ENCODE measurements around the gene RBM47. TPM values are rescaled to one million over a fixed set of nuclear protein-coding genes. Genes with fewer than 3 reads are reported as not detected.

RBM47 gene
- polyA plus RNA-seq, 3 donors, result 79.5 to 101 (median 92.8) TPM

GRCh38 chr4:40412866-40413795, 216.5 kb downstream of the RBM47 start:
- no peaks in the 10 kb centered on the region for H3K79me2 ChIP-seq (ENCODE audit: insufficient read depth, low read length)
- whole genome bisulfite sequencing (ENCODE audit: insufficient coverage), result 67% methylated on average over 3 of the region's 10 CpGs
- H3K9me3 ChIP-seq (replicated peaks in 1 of 2; ENCODE audit: control insufficient read depth in 1 of 2, insufficient read depth in 1 of 2, low read length in 2 of 2), result no peaks in the 10 kb centered on the region
- no peaks in the 10 kb centered on the region for H3K36me3 Mint-ChIP-seq
- H3K27me3 ChIP-seq (ENCODE audit: control insufficient read depth in 2 of 2, insufficient read depth in 2 of 2, low read length in 2 of 2), result no peaks in the 10 kb centered on the region
- no peak overlapping the region for H3K4me2 ChIP-seq (replicated peaks; ENCODE audit: extremely low read depth, low read length, poor library complexity, severe bottlenecking)
- H3K27ac ChIP-seq (ENCODE audit: low read depth in 1 of 2, low read length in 2 of 2), result no peak overlapping the region
- H2AFZ ChIP-seq (ENCODE audit: insufficient read depth, low read depth, low read length, poor library complexity, severe bottlenecking), result no peak overlapping the region
- H4K20me1 ChIP-seq (ENCODE audit: insufficient read depth, low read length), result no peaks in the 10 kb centered on the region
- no peak overlapping the region for H3K27ac Mint-ChIP-seq
- H3K4me1 ChIP-seq (ENCODE audit: control insufficient read depth in 1 of 2, insufficient read depth in 2 of 2, low read length in 2 of 2), result no peaks in the 10 kb centered on the region
- H3K27me3 Mint-ChIP-seq (ENCODE audit: low read depth in 3 of 3), result peaks cover 0 to 4% (median 3%) of the 10 kb centered on the region in 3 donors
- H3K4me3 ChIP-seq (replicated peaks in 1 of 3; ENCODE audit: low read depth in 2 of 3, low read length in 3 of 3), result no peak overlapping the region
- intact Hi-C loops (cut with micrococcal nuclease), result loop anchor here in 1 of 2 donors (10.0 kb wide), 1 partner anchor 258 kb away; no protein-coding TSS in a partner anchor
- no peak for TF ChIP-seq CTCF (IDR thresholded peaks at IDR 0.05)
- DNase-seq, result peak in 1 of 3 donors; percentile 41
- H3K36me3 ChIP-seq (replicated peaks in 1 of 2; ENCODE audit: control insufficient read depth in 1 of 2, insufficient read depth in 2 of 2, low read length in 2 of 2), result no peaks in the 10 kb centered on the region
- no peaks in the 10 kb centered on the region for H3K9me3 Mint-ChIP-seq
- H3K4me1 Mint-ChIP-seq, result peaks cover 3% of the 10 kb centered on the region
- H3K9ac ChIP-seq (ENCODE audit: insufficient read depth, low read length, poor library complexity, severe bottlenecking), result no peak overlapping the region
- no peak overlapping the region for H3K4me3 Mint-ChIP-seq

GRCh38 chr4:40412388-40412787, 217.3 kb downstream of the RBM47 start:
- Mint-ChIP-seq H3K4me1 (peaks cover 3% of the 10 kb centered on the region), H3K27me3 (ENCODE audit: low read depth in 3 of 3) (peaks cover 0 to 3% (median 1%) of the 10 kb centered on the region in 3 donors), H3K36me3 (no peaks in the 10 kb centered on the region), H3K4me3 (no peak overlapping the region), H3K27ac (no peak overlapping the region), H3K9me3 (peaks cover under 1 to 6% (median 3%) of the 10 kb centered on the region in 7 donors)
- Histone ChIP-seq H3K4me1 (ENCODE audit: control insufficient read depth in 1 of 2, insufficient read depth in 2 of 2, low read length in 2 of 2) (no peaks in the 10 kb centered on the region), H3K79me2 (ENCODE audit: insufficient read depth, low read length) (no peaks in the 10 kb centered on the region), H3K9ac (ENCODE audit: insufficient read depth, low read length, poor library complexity, severe bottlenecking) (no peak overlapping the region), H3K4me3 (replicated peaks in 1 of 3; ENCODE audit: low read depth in 2 of 3, low read length in 3 of 3) (no peak overlapping the region), H3K27ac (ENCODE audit: low read depth in 1 of 2, low read length in 2 of 2) (no peak overlapping the region), H2AFZ (ENCODE audit: insufficient read depth, low read depth, low read length, poor library complexity, severe bottlenecking) (no peak overlapping the region), H3K4me2 (replicated peaks; ENCODE audit: extremely low read depth, low read length, poor library complexity, severe bottlenecking) (no peak overlapping the region), H3K27me3 (ENCODE audit: control insufficient read depth in 2 of 2, insufficient read depth in 2 of 2, low read length in 2 of 2) (no peaks in the 10 kb centered on the region), H4K20me1 (ENCODE audit: insufficient read depth, low read length) (no peaks in the 10 kb centered on the region), H3K9me3 (replicated peaks in 1 of 2; ENCODE audit: control insufficient read depth in 1 of 2, insufficient read depth in 1 of 2, low read length in 2 of 2) (peaks cover 0 to 3% of the 10 kb centered on the region in 2 donors), H3K36me3 (replicated peaks in 1 of 2; ENCODE audit: control insufficient read depth in 1 of 2, insufficient read depth in 2 of 2, low read length in 2 of 2) (no peaks in the 10 kb centered on the region)
- no peak for DNase-seq
- TF ChIP-seq CTCF (IDR thresholded peaks at IDR 0.05), result no peak
- no CpG with 5 or more reads among the region's 1 CpG for WGBS (ENCODE audit: insufficient coverage)
- intact Hi-C loops (cut with micrococcal nuclease), result loop anchor here in 1 of 2 donors (10.0 kb wide), 1 partner anchor 258 kb away; no protein-coding TSS in a partner anchor

Measured in CD14-positive monocyte (primary cell).